UCSD-AML1 (cell line): ENCODE data around the gene GAS6.
"Not testable (repeated sequence)": the region's sequence is repeated elsewhere in the genome, so short reads cannot be mapped to it uniquely, and the experiment has no call there.

ENCODE experiments used
- DNase-seq: peaks from one replicate; lab custom pipeline; 2025; ENCODE audit not compliant: unreplicated experiment; lab: John Stamatoyannopoulos, UW

Gene GAS6

GRCh38 chr13:113794764-113795173, 69.1 kb downstream of the GAS6 start:
- no peak for DNase-seq

GRCh38 chr13:113794086-113794485, 69.8 kb downstream of the GAS6 start:
- DNase-seq: no peak

- no peak for DNase-seq
Measured at GRCh38 chr13:113793718-113794085, 70.2 kb downstream of the GAS6 start.

- no peak for DNase-seq
Measured at GRCh38 chr13:113792886-113793717, 70.8 kb downstream of the GAS6 start.

- DNase-seq: no peak
Measured at GRCh38 chr13:113792236-113792770, 71.6 kb downstream of the GAS6 start.

- no peak for DNase-seq
Measured at GRCh38 chr13:113791761-113792160, 72.1 kb downstream of the GAS6 start.

- no peak for DNase-seq
Measured at GRCh38 chr13:113791226-113791625, 72.7 kb downstream of the GAS6 start.

- DNase-seq: not testable (repeated sequence)
Measured at GRCh38 chr13:113789931-113790330, 73.9 kb downstream of the GAS6 start.

- no peak for DNase-seq
Measured at GRCh38 chr13:113789167-113789566, 74.7 kb downstream of the GAS6 start.

GRCh38 chr13:113788413-113789135, 75.3 kb downstream of the GAS6 start:
- no peak for DNase-seq

- no peak for DNase-seq
Measured at GRCh38 chr13:113787694-113788093, 76.2 kb downstream of the GAS6 start.

GRCh38 chr13:113786262-113786841, 77.5 kb downstream of the GAS6 start:
- no peak for DNase-seq

GRCh38 chr13:113785051-113786010, 78.5 kb downstream of the GAS6 start:
- no peak for DNase-seq

- no peak for DNase-seq
Measured at GRCh38 chr13:113784645-113785024, 79.2 kb downstream of the GAS6 start.

- no peak for DNase-seq
Measured at GRCh38 chr13:113783966-113784644, 79.8 kb downstream of the GAS6 start.

- DNase-seq: no peak
Measured at GRCh38 chr13:113783200-113783881, 80.5 kb downstream of the GAS6 start.

- no peak for DNase-seq
Measured at GRCh38 chr13:113782472-113782871, 81.4 kb downstream of the GAS6 start.

GRCh38 chr13:113781571-113781970, 82.3 kb downstream of the GAS6 start:
- DNase-seq: no peak
